Measurements from ENCODE around the gene ETF1.

DNA sequence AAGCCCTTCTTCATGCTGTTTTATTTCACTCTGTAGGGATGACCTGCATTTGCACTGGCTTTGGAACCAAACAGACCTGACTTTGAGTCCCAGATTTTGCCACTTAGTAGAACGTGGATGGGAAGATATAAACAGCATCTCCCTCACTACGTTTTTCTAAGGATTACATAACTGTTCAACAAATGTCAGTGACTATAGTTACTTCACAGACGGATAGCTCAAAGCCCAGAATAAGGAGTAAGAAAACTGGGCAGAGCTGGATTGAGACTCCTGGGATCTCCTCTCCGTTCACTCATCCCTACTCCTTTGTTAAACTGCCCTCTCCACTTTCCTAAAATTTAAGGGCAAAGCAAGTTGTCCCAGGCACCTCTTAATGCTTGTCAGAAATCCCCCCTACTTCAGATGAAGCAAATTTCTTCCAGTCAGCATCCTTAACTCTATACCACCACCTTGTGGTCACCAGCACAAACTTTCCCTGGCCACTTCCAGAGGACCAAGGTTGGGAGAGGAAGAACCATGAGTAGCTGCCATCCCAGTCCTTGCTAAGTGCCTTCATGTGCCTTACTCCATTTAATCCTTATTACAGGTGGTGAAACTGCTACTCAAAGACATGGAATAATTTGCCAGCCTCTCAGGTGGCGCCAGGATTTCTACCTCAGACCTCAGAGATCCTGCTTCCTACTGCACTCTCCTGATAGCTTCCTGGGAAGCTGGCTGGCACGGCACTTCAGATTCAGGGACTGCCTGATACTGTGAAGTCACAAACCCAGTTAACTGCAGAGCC lies 39.4 kb downstream of the ETF1 start:
- TF ChIP-seq, protein P1, sequence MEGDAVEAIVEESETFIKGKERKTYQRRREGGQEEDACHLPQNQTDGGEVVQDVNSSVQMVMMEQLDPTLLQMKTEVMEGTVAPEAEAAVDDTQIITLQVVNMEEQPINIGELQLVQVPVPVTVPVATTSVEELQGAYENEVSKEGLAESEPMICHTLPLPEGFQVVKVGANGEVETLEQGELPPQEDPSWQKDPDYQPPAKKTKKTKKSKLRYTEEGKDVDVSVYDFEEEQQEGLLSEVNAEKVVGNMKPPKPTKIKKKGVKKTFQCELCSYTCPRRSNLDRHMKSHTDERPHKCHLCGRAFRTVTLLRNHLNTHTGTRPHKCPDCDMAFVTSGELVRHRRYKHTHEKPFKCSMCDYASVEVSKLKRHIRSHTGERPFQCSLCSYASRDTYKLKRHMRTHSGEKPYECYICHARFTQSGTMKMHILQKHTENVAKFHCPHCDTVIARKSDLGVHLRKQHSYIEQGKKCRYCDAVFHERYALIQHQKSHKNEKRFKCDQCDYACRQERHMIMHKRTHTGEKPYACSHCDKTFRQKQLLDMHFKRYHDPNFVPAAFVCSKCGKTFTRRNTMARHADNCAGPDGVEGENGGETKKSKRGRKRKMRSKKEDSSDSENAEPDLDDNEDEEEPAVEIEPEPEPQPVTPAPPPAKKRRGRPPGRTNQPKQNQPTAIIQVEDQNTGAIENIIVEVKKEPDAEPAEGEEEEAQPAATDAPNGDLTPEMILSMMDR (IDR thresholded peaks at IDR 0.05): peak; percentile 50 to 90 (median 76)
- TF ChIP-seq POLR2A (IDR thresholded peaks at IDR 0.05): no peak
